Measurements from ENCODE around the gene YWHAB. TPM values are rescaled to one million over a fixed set of nuclear protein-coding genes. Genes with fewer than 3 reads are reported as not detected.

The YWHAB gene
- total RNA-seq, 2 donors from 2014 or later = 183 to 193 TPM

GRCh38 chr20:44914924-44915323 lies 29.4 kb downstream of the YWHAB start:
- peaks cover 15% of the 10 kb centered on the region for H3K4me1 Mint-ChIP-seq
- Histone ChIP-seq H3K27ac (ENCODE audit: low read depth, low read length) (no peak overlapping the region), H3K27me3 (ENCODE audit: control insufficient read depth, insufficient read depth, low read length, poor library complexity, severe bottlenecking) (no peaks in the 10 kb centered on the region), H3K4me1 (ENCODE audit: control insufficient read depth, insufficient read depth, low read length) (no peaks in the 10 kb centered on the region), H3K9me3 (ENCODE audit: control insufficient read depth, low read length) (no peaks in the 10 kb centered on the region), H3K4me3 (ENCODE audit: low read length) (no peak overlapping the region), H3K9ac (ENCODE audit: extremely low read depth, low read length, poor library complexity, severe bottlenecking) (no peak overlapping the region), H3K36me3 (ENCODE audit: control insufficient read depth, insufficient read depth, low read length) (peaks cover 65% of the 10 kb centered on the region)
- H3K27ac Mint-ChIP-seq = no peak overlapping the region
- H3K9me3 Mint-ChIP-seq = no peaks in the 10 kb centered on the region
- no peaks in the 10 kb centered on the region for H3K27me3 Mint-ChIP-seq (ENCODE audit: insufficient read depth)
- no peak for DNase-seq
- no peak overlapping the region for H3K4me3 Mint-ChIP-seq
- H3K36me3 Mint-ChIP-seq (ENCODE audit: low read depth) = peaks cover 65% of the 10 kb centered on the region
- TF ChIP-seq CTCF (conservative IDR thresholded peaks at IDR 0.05) = no peak
- 90 to 91% methylated on average over 1 of the region's 1 CpG for WGBS, 2 experiments (ENCODE audit: insufficient coverage in 1 of 2, insufficient read length in 1 of 2)

DNA sequence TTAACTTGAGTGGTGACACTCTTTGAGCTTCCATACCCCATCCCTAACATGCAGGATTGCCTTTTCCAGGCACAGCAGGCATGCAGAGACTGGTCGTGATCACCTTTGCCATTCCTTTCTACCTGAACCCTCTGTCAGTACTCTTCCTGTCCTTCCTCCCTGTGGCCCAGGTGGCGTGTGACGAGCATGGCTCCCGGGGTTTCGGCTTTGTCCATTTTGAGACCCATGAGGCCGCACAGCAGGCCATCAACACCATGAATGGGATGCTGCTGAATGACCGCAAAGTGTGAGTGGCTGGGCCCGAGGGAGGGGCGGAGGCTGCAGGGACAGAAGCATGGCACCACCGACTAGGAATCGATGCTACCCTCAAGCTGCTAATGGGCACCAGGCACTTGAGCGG lies 31.1 kb downstream of the YWHAB start:
- TF ChIP-seq CTCF (conservative IDR thresholded peaks at IDR 0.05) = no peak
- Histone ChIP-seq H3K9ac (ENCODE audit: extremely low read depth, low read length, poor library complexity, severe bottlenecking) (no peak overlapping the region), H3K27ac (ENCODE audit: low read depth, low read length) (no peak overlapping the region), H3K36me3 (ENCODE audit: control insufficient read depth, insufficient read depth, low read length) (peaks cover 68% of the 10 kb centered on the region), H3K27me3 (ENCODE audit: control insufficient read depth, insufficient read depth, low read length, poor library complexity, severe bottlenecking) (no peaks in the 10 kb centered on the region), H3K9me3 (ENCODE audit: control insufficient read depth, low read length) (no peaks in the 10 kb centered on the region), H3K4me3 (ENCODE audit: low read length) (no peak overlapping the region), H3K4me1 (ENCODE audit: control insufficient read depth, insufficient read depth, low read length) (no peaks in the 10 kb centered on the region)
- 89 to 92% methylated on average over 11 to 12 of the region's 12 CpGs for WGBS, 2 experiments (ENCODE audit: insufficient coverage in 1 of 2, insufficient read length in 1 of 2)
- peak; percentile 69 for DNase-seq
- no peaks in the 10 kb centered on the region for H3K9me3 Mint-ChIP-seq
- no peak overlapping the region for H3K27ac Mint-ChIP-seq
- peaks cover 13% of the 10 kb centered on the region for H3K4me1 Mint-ChIP-seq
- H3K27me3 Mint-ChIP-seq (ENCODE audit: insufficient read depth) = no peaks in the 10 kb centered on the region
- peaks cover 71% of the 10 kb centered on the region for H3K36me3 Mint-ChIP-seq (ENCODE audit: low read depth)
- no peak overlapping the region for H3K4me3 Mint-ChIP-seq

DNA sequence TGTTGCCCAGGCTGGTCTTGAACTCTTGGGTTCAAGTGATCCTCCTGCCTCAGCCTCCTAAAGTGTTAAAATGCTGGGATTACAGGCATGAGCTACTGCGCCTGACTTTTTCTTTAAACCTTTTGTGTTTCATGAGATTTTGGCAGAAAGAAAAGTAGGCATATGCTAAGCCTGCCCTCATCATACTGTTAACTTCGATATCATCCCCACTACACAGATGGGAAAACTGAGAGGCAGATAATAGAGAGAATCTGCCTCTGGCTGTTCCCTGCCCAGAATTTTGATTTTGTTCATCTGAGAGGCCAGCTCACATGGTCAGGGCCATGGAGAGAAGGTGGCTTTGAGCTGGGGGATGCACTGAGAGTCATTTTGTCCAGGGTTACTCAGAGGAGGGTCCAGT lies 31.9 kb downstream of the YWHAB start:
- Histone ChIP-seq H3K9me3 (ENCODE audit: control insufficient read depth, low read length) (no peaks in the 10 kb centered on the region), H3K27me3 (ENCODE audit: control insufficient read depth, insufficient read depth, low read length, poor library complexity, severe bottlenecking) (no peaks in the 10 kb centered on the region), H3K4me1 (ENCODE audit: control insufficient read depth, insufficient read depth, low read length) (no peaks in the 10 kb centered on the region), H3K36me3 (ENCODE audit: control insufficient read depth, insufficient read depth, low read length) (peaks cover 64% of the 10 kb centered on the region), H3K4me3 (ENCODE audit: low read length) (no peak overlapping the region), H3K27ac (ENCODE audit: low read depth, low read length) (no peak overlapping the region), H3K9ac (ENCODE audit: extremely low read depth, low read length, poor library complexity, severe bottlenecking) (no peak overlapping the region)
- H3K4me3 Mint-ChIP-seq = no peak overlapping the region
- H3K27me3 Mint-ChIP-seq (ENCODE audit: insufficient read depth) = no peaks in the 10 kb centered on the region
- TF ChIP-seq CTCF (conservative IDR thresholded peaks at IDR 0.05) = no peak
- 88 to 100% methylated on average over 1 to 2 of the region's 2 CpGs for WGBS, 2 experiments (ENCODE audit: insufficient coverage in 1 of 2, insufficient read length in 1 of 2)
- H3K4me1 Mint-ChIP-seq = peaks cover 5% of the 10 kb centered on the region
- no peaks in the 10 kb centered on the region for H3K9me3 Mint-ChIP-seq
- no peak overlapping the region for H3K27ac Mint-ChIP-seq
- no peak for DNase-seq
- peaks cover 71% of the 10 kb centered on the region for H3K36me3 Mint-ChIP-seq (ENCODE audit: low read depth)

Measured in endodermal cell (in vitro differentiated cells).